Measurements from ENCODE around the gene CD14. TPM values are rescaled to one million over a fixed set of nuclear protein-coding genes. Genes with fewer than 3 reads are reported as not detected.

Gene CD14
- total and polyA plus RNA-seq, 2 donors (not counting 3 experiments of a cell fraction or from before 2014, with no cell fraction given), result 0.33 to 3.7 TPM

DNA sequence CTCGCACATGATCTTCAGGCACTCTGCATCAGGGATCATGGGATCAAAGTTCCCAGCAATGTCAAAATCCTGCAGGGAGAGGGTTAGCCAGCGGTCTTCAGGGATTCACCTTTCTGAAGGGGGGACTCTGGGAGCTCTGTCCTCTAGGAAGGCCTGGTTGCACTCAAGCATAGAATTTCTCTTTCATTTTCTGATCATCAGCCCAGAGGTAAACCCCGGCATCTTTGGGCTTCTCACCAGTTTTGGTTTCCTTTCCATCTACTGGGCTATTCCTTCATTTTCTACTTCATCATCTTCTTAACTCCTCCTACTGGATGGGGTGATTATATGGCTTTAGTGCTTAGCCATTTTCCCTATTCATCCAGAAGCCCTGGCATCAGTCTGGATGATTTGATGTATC lies 45.0 kb upstream of the CD14 start:
- no peak for FAIRE-seq
- H3K9ac ChIP-seq (replicated peaks; ENCODE audit: extremely low read depth, insufficient read depth, low read length), result no peak overlapping the region
- no peaks in the 10 kb centered on the region for H3K79me2 ChIP-seq (ENCODE audit: control insufficient read depth, insufficient read depth, low read length)
- no peaks in the 10 kb centered on the region for H4K20me1 ChIP-seq (replicated peaks; ENCODE audit: control insufficient read depth, extremely low read depth, insufficient read depth, low read length)
- dilution Hi-C loops (cut with MboI; ENCODE audit: extremely low pct_ligation_motif_present, low sequenced_read_pairs) (no loop called here), intact Hi-C loops (cut with micrococcal nuclease) (no loop called here)
- TF ChIP-seq POLR2A (IDR thresholded peaks at IDR 0.05; ENCODE audit: low read depth, low read length), result no peak
- no peak for TF ChIP-seq MYC (IDR thresholded peaks at IDR 0.05; ENCODE audit: low read depth, low read length)
- TF ChIP-seq GATA2 (IDR thresholded peaks at IDR 0.05; ENCODE audit: insufficient read depth, insufficient read length, low read depth, low read length), result no peak
- TF ChIP-seq FOS (IDR thresholded peaks at IDR 0.05; ENCODE audit: borderline replicate concordance, insufficient read depth, low read length), result no peak
- TF ChIP-seq, protein P1, sequence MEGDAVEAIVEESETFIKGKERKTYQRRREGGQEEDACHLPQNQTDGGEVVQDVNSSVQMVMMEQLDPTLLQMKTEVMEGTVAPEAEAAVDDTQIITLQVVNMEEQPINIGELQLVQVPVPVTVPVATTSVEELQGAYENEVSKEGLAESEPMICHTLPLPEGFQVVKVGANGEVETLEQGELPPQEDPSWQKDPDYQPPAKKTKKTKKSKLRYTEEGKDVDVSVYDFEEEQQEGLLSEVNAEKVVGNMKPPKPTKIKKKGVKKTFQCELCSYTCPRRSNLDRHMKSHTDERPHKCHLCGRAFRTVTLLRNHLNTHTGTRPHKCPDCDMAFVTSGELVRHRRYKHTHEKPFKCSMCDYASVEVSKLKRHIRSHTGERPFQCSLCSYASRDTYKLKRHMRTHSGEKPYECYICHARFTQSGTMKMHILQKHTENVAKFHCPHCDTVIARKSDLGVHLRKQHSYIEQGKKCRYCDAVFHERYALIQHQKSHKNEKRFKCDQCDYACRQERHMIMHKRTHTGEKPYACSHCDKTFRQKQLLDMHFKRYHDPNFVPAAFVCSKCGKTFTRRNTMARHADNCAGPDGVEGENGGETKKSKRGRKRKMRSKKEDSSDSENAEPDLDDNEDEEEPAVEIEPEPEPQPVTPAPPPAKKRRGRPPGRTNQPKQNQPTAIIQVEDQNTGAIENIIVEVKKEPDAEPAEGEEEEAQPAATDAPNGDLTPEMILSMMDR (IDR thresholded peaks at IDR 0.05; ENCODE audit: extremely low read depth in 1 of 2, insufficient read depth in 1 of 2, low read depth in 1 of 2, low read length in 2 of 2), result no peak
- no peak for TF ChIP-seq POLR2AphosphoS5 (IDR thresholded peaks at IDR 0.05; ENCODE audit: insufficient read depth, low read depth, low read length)
- TF ChIP-seq JUN (IDR thresholded peaks at IDR 0.05; ENCODE audit: borderline replicate concordance, insufficient read depth, insufficient read length, low read depth), result no peak
- TF ChIP-seq, protein P2, sequence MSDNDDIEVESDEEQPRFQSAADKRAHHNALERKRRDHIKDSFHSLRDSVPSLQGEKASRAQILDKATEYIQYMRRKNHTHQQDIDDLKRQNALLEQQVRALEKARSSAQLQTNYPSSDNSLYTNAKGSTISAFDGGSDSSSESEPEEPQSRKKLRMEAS (IDR thresholded peaks at IDR 0.05; ENCODE audit: insufficient read depth, insufficient read length), result no peak
- TF ChIP-seq EZH2 (IDR thresholded peaks at IDR 0.05; ENCODE audit: borderline replicate concordance, low read depth, low read length, severe bottlenecking), result no peak
- no TSS peak for BruUV-seq (replicated peaks)
- H2AFZ ChIP-seq (ENCODE audit: low read depth, low read length), result no peak overlapping the region
- no peak overlapping the region for H3K4me3 ChIP-seq (replicated peaks in 1 of 3; ENCODE audit: insufficient read depth in 1 of 3, low read depth in 1 of 3, low read length in 3 of 3)
- H3K4me1 ChIP-seq (ENCODE audit: control insufficient read depth, extremely low read depth, insufficient read depth, low read length), result peaks cover under 1% of the 10 kb centered on the region
- H3K27me3 ChIP-seq (ENCODE audit: control insufficient read depth in 2 of 2, insufficient read depth in 2 of 2, low read length in 2 of 2), result no peaks in the 10 kb centered on the region
- ChIA-PET CTCF (no interaction called here), POLR2A (no interaction called here)
- H3K27ac ChIP-seq (ENCODE audit: insufficient read depth, low read depth, low read length), result no peak overlapping the region
- no peak overlapping the region for H3K4me2 ChIP-seq (ENCODE audit: insufficient read depth, low read length)
- H3K36me3 ChIP-seq (ENCODE audit: control insufficient read depth in 2 of 2, extremely low read depth in 1 of 2, insufficient read depth in 2 of 2, low read length in 2 of 2), result peaks cover 27 to 32% of the 10 kb centered on the region in 2 experiments
- no peaks in the 10 kb centered on the region for H3K9me3 ChIP-seq (replicated peaks; ENCODE audit: control insufficient read depth, insufficient read depth, low read length)
- H3K9me1 ChIP-seq (replicated peaks; ENCODE audit: control insufficient read depth, extremely low read depth, insufficient read depth, low read length), result no peaks in the 10 kb centered on the region
- no peak for DNase-seq (ENCODE audit: low read depth, low spot score)

Data from endothelial cell of umbilical vein (primary cell).